HEK293 (cell line): Measurements from ENCODE around the gene KLF13.

Source experiments
- EGR2 ChIP-seq: fragments of 450-650 bp; formaldehyde crosslinking; IDR thresholded peaks from 2 replicates; pipeline ENCODE4 v1.5.1; 2016; ENCODE audit warnings: low read depth, missing biosample characterization, missing genetic modification characterization
- ZNF391 ChIP-seq: fragments of 450-650 bp; formaldehyde crosslinking; IDR thresholded peaks from 2 replicates; pipeline ENCODE4 v1.5.1; 2016; ENCODE audit warnings: low read depth, missing biosample characterization, missing genetic modification characterization, borderline replicate concordance
- ZSCAN5A ChIP-seq: fragments of 450-650 bp; formaldehyde crosslinking; IDR thresholded peaks from 2 replicates; pipeline ENCODE4 v1.5.1; 2016; ENCODE audit warnings: missing biosample characterization, missing genetic modification characterization
- TF ChIP-seq, protein P1 (sequence below): fragments of 450-650 bp; formaldehyde crosslinking; IDR thresholded peaks from 2 replicates; pipeline ENCODE4 v1.5.1; 2016; ENCODE audit warnings: missing biosample characterization, missing genetic modification characterization, low read depth
- TF ChIP-seq, protein P2 (sequence below): fragments of 450-650 bp; formaldehyde crosslinking; IDR thresholded peaks from 2 replicates; pipeline ENCODE4 v1.5.1; 2016; ENCODE audit warnings: missing biosample characterization, missing genetic modification characterization

DNA sequence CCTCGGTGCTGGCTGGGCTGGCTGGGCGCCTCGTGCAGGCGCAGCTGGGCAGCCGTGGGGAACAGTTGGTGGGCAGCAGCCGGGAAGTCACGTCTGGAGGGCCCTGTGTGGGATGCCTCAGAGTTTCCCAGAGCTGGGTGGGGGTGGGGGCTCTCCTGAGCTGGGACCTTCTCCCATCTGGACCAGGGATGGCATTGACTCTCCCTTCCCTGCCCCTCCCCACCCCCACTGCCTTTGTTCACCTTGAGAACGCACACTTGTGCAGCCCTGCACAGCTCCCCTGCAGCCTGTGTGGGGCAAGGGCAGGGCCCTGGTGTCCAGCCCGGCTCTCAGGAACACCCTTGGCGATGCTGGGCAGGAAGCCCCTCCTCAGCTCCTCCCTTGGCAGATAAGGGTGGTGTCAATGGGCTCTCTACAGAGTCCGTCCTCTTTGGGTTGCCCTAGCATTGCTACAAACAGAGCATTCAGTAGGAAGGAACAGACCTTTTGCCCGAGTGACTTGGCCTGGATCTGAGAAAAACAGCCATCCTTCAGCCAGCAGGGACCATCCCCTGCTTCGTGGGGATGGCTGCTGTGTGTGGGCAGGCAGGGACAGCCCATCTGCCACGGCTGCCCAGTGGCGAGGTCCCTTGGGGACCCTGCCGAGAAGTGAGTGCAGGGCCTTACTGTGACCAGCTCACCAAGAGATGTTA, 25.5 kb upstream of the KLF13 start:
- TF ChIP-seq, protein P1, sequence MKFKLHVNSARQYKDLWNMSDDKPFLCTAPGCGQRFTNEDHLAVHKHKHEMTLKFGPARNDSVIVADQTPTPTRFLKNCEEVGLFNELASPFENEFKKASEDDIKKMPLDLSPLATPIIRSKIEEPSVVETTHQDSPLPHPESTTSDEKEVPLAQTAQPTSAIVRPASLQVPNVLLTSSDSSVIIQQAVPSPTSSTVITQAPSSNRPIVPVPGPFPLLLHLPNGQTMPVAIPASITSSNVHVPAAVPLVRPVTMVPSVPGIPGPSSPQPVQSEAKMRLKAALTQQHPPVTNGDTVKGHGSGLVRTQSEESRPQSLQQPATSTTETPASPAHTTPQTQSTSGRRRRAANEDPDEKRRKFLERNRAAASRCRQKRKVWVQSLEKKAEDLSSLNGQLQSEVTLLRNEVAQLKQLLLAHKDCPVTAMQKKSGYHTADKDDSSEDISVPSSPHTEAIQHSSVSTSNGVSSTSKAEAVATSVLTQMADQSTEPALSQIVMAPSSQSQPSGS (tag by site-specific recombination) = no peak
- TF ChIP-seq, protein P2, sequence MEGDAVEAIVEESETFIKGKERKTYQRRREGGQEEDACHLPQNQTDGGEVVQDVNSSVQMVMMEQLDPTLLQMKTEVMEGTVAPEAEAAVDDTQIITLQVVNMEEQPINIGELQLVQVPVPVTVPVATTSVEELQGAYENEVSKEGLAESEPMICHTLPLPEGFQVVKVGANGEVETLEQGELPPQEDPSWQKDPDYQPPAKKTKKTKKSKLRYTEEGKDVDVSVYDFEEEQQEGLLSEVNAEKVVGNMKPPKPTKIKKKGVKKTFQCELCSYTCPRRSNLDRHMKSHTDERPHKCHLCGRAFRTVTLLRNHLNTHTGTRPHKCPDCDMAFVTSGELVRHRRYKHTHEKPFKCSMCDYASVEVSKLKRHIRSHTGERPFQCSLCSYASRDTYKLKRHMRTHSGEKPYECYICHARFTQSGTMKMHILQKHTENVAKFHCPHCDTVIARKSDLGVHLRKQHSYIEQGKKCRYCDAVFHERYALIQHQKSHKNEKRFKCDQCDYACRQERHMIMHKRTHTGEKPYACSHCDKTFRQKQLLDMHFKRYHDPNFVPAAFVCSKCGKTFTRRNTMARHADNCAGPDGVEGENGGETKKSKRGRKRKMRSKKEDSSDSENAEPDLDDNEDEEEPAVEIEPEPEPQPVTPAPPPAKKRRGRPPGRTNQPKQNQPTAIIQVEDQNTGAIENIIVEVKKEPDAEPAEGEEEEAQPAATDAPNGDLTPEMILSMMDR (tag by site-specific recombination) = no peak
- TF ChIP-seq ZSCAN5A (tag by site-specific recombination) = no peak
- TF ChIP-seq ZNF391 = no peak
- TF ChIP-seq EGR2 (tag by site-specific recombination) = no peak
